GM18951 (cell line): Measurements from ENCODE around the gene NCOA4.

Experiments
- POLR2A ChIP-seq: IDR thresholded peaks from 4 replicates; pipeline ENCODE4 v1.6.1; 2011; ENCODE audit warnings: mild to moderate bottlenecking; ENCODE audit not compliant: insufficient read length, insufficient read depth; ENCODE audit errors: extremely low read depth
- in situ Hi-C: fragments of 300-500 bp; cut with MboI; formaldehyde crosslinking; loops from one replicate; pipeline ENCODE4 v1.12.0; 2022; ENCODE audit warnings: low sequenced_read_pairs, mixed read lengths, inconsistent platforms; ENCODE audit not compliant: unreplicated experiment

Gene NCOA4

GRCh38 chr10:46030091-46030937 lies at the start of gene NCOA4:
TSS of gene NCOA4 (minus strand) at chr10:46030623. CDS start at chr10:46016680, 13,943 bp downstream.
- TF ChIP-seq POLR2A, result peak; percentile 95
- in situ Hi-C loops, result no loop called here

GRCh38 chr10:46079831-46080585 lies 49.6 kb upstream of the NCOA4 start:
- in situ Hi-C loops, result no loop called here
- TF ChIP-seq POLR2A, result no peak

DNA sequence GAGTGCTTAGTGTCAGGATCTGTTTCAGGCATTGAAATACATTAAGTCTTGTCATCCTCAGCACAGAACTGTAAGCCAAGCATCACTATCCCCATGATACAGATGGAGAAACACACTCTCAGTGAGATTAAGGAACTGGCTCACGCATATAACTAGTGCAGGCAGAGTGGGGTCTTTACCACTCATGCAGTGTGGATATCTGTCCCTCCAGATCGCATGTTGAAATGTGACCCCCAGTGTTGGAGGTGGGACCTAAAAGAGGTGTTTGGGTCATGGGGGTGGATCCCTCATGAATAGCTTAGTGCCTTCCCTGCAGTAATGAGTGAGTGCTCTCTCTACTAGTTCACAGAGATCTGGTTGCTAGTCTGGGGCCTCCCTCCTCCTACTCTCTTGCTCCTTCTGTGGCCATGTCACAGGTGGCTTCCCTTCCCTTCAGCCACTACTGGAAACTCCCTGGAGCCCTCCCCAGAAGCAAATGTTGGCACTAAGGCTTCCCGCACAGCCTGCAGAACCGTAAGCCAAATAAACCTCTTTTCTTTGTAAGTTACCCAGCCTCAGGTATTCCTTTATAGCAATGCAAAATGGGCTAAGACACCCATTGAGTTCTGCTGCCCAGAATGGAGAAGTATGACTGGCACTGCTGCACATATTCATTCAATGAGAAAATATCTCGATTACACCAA lies 47.4 kb upstream of the NCOA4 start:
- in situ Hi-C loops, result no loop called here
- no peak for TF ChIP-seq POLR2A

DNA sequence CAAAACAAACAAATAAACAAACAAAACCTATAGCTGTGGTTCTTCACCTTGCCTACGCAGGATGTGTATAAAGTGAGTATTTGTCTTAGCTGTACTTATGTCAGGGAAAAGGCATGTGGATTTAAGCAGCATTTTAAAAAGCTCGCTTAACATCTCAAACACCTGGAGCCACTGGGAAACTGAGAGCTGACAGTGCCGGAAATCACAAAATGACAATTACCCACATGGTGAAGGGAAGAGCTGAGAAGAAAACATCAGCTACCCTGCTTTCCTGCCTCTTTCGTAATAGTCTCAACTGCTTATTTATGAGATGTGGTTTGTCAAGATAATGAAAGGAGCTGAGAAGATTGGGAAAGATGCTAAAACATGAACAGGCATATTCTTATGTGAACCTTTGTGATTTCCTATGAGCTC lies 46.7 kb upstream of the NCOA4 start:
- in situ Hi-C loops, result no loop called here
- TF ChIP-seq POLR2A, result no peak

GRCh38 chr10:46075869-46076268 lies 45.4 kb upstream of the NCOA4 start:
- no peak for TF ChIP-seq POLR2A
- in situ Hi-C loops, result no loop called here

GRCh38 chr10:46074196-46074946 lies 43.9 kb upstream of the NCOA4 start:
- TF ChIP-seq POLR2A, result no peak
- in situ Hi-C loops, result no loop called here

DNA sequence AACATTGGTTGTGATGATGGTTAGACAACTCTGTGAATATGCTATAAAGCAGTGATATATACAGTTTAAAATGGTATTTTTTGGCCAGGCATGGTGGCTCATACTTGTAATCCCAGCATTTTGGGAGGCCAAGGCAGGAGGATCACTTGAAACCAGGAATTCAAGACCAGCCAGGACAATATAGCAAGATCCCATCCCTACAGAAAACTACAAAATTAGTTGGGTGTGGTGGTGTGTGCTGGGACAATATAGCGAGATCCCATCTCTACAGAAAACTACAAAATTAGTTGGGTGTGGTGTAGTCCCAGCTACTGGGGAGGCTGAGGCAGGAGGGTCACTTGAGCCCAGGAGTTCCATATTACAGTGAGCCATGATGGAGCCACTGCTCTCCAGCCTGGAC lies 43.1 kb upstream of the NCOA4 start:
- in situ Hi-C loops, result no loop called here
- TF ChIP-seq POLR2A, result no peak

- in situ Hi-C loops, result no loop called here
- TF ChIP-seq POLR2A, result no peak
Observed at GRCh38 chr10:46070749-46071148, 40.3 kb upstream of the NCOA4 start.

DNA sequence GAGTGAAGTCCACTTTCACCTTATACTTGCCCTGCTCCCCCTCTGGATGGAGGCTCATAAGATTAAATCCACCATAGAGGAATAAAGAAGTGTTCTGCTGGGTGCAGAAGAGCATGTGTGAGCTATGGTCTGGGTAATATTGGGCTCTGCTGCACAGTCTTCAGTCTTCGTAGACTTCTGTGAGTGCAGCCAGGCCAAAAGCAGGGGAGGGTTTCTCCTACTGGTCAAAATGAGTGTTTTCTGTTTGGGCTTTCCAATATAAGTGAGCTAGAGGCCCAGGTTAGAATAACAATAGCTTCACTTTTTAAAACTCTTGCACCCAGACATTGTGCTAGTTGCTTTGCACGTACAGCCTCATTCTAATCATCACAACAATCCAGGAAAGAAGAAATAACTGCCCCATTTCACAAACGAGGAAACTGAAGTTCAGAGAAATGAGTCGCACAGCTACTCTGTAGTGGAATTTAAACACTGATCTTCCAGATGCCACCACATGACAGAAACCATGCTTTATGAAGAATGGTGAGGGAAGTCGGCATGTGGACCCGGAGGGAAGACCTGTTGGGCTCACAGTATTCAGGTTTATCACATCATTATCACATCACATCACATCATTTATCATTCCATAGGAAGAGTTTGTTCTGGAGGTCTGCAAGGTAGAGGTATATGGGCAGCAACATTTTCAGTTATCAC lies 39.5 kb upstream of the NCOA4 start:
- TF ChIP-seq POLR2A, result no peak
- in situ Hi-C loops, result no loop called here

- TF ChIP-seq POLR2A, result no peak
- in situ Hi-C loops, result no loop called here
Observed at GRCh38 chr10:46068905-46069304, 38.5 kb upstream of the NCOA4 start.

GRCh38 chr10:46068117-46068516 lies 37.7 kb upstream of the NCOA4 start:
- no peak for TF ChIP-seq POLR2A
- in situ Hi-C loops, result no loop called here

DNA sequence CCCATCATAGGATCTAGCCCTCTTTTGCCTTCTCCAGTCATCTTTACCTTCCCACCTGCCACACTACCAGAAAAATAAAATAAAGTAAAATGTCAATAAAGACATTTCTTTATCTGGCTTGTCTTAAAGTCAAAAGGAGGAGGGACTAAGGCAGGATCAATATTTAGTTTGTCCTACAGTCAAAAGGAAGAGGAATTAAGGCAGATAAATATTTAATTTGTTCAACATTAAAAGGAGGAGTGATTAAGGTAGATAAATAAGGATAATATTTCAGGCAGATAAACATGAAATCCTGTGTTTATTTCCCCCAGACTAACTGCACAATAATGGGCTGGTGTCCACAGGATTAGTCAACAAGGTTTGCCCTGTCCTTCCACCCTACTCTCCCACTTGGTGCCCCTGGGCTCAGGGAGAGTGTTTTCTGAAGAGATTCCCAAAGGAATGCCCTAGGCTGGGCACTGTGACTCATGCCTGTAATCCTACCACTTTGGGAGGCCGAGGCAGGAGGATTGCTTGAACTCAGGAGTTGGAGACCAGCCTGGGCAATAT lies 33.9 kb upstream of the NCOA4 start:
- in situ Hi-C loops, result no loop called here
- no peak for TF ChIP-seq POLR2A
